ENCODE data around the gene BNIP1. TPM values are rescaled to one million over a fixed set of nuclear protein-coding genes. Genes with fewer than 3 reads are reported as not detected.

Gene BNIP1
- total and polyA plus RNA-seq, 9 donors, result 10.8 to 15.2 (median 12.5) TPM

- no peak for DNase-seq
- no peak overlapping the region for H3K27ac ChIP-seq (ENCODE audit: low read length)
- no peaks in the 10 kb centered on the region for H3K27me3 ChIP-seq (ENCODE audit: control insufficient read depth, insufficient read depth, low read length)
- no peaks in the 10 kb centered on the region for H3K9me3 ChIP-seq (replicated peaks; ENCODE audit: control insufficient read depth, low read depth, low read length)
- 59% methylated on average over 2 of the region's 3 CpGs for WGBS (ENCODE audit: insufficient coverage)
- no peak overlapping the region for H3K4me3 ChIP-seq (ENCODE audit: low read length)
- peaks cover 65% of the 10 kb centered on the region for H3K36me3 ChIP-seq (ENCODE audit: control insufficient read depth, insufficient read depth, low read length)
- no peaks in the 10 kb centered on the region for H3K4me1 ChIP-seq (ENCODE audit: control insufficient read depth, insufficient read depth, low read length)
Observed at GRCh38 chr5:173159256-173159655, 14.9 kb downstream of the BNIP1 start.

GRCh38 chr5:173161148-173161547 lies 16.8 kb downstream of the BNIP1 start:
- Histone ChIP-seq H3K27ac (ENCODE audit: low read length) (no peak overlapping the region), H3K4me3 (ENCODE audit: low read length) (no peak overlapping the region), H3K27me3 (ENCODE audit: control insufficient read depth, insufficient read depth, low read length) (no peaks in the 10 kb centered on the region), H3K36me3 (ENCODE audit: control insufficient read depth, insufficient read depth, low read length) (peaks cover 62% of the 10 kb centered on the region), H3K9me3 (replicated peaks; ENCODE audit: control insufficient read depth, low read depth, low read length) (no peaks in the 10 kb centered on the region), H3K4me1 (ENCODE audit: control insufficient read depth, insufficient read depth, low read length) (peaks cover 3% of the 10 kb centered on the region)
- WGBS (ENCODE audit: insufficient coverage), result 77% methylated on average over 3 of the region's 5 CpGs
- no peak for DNase-seq

- Histone ChIP-seq H3K4me3 (ENCODE audit: low read length) (no peak overlapping the region), H3K27me3 (ENCODE audit: control insufficient read depth, insufficient read depth, low read length) (no peaks in the 10 kb centered on the region), H3K27ac (ENCODE audit: low read length) (no peak overlapping the region), H3K9me3 (replicated peaks; ENCODE audit: control insufficient read depth, low read depth, low read length) (no peaks in the 10 kb centered on the region), H3K36me3 (ENCODE audit: control insufficient read depth, insufficient read depth, low read length) (peaks cover 48% of the 10 kb centered on the region), H3K4me1 (ENCODE audit: control insufficient read depth, insufficient read depth, low read length) (peaks cover 3% of the 10 kb centered on the region)
- DNase-seq, result no peak
- 62% methylated on average over 4 of the region's 7 CpGs for WGBS (ENCODE audit: insufficient coverage)
Observed at GRCh38 chr5:173163219-173163618, 18.9 kb downstream of the BNIP1 start.

GRCh38 chr5:173165177-173166016 lies 21.1 kb downstream of the BNIP1 start:
- Histone ChIP-seq H3K4me1 (ENCODE audit: control insufficient read depth, insufficient read depth, low read length) (peaks cover 3% of the 10 kb centered on the region), H3K9me3 (replicated peaks; ENCODE audit: control insufficient read depth, low read depth, low read length) (no peaks in the 10 kb centered on the region), H3K36me3 (ENCODE audit: control insufficient read depth, insufficient read depth, low read length) (peaks cover 34% of the 10 kb centered on the region), H3K4me3 (ENCODE audit: low read length) (no peak overlapping the region), H3K27me3 (ENCODE audit: control insufficient read depth, insufficient read depth, low read length) (no peaks in the 10 kb centered on the region), H3K27ac (ENCODE audit: low read length) (no peak overlapping the region)
- no peak for DNase-seq
- WGBS (ENCODE audit: insufficient coverage), result 71% methylated on average over 1 of the region's 2 CpGs

GRCh38 chr5:173172166-173172565 lies 27.8 kb downstream of the BNIP1 start:
- no peak for DNase-seq
- WGBS (ENCODE audit: insufficient coverage), result 82% methylated on average over 2 of the region's 8 CpGs
- no peaks in the 10 kb centered on the region for H3K9me3 ChIP-seq (replicated peaks; ENCODE audit: control insufficient read depth, low read depth, low read length)
- H3K4me1 ChIP-seq (ENCODE audit: control insufficient read depth, insufficient read depth, low read length), result no peaks in the 10 kb centered on the region
- H3K36me3 ChIP-seq (ENCODE audit: control insufficient read depth, insufficient read depth, low read length), result no peaks in the 10 kb centered on the region
- H3K27me3 ChIP-seq (ENCODE audit: control insufficient read depth, insufficient read depth, low read length), result peaks cover 3% of the 10 kb centered on the region
- H3K4me3 ChIP-seq (ENCODE audit: low read length), result no peak overlapping the region
- H3K27ac ChIP-seq (ENCODE audit: low read length), result no peak overlapping the region

GRCh38 chr5:173175523-173175922 lies 31.2 kb downstream of the BNIP1 start:
- Histone ChIP-seq H3K27me3 (ENCODE audit: control insufficient read depth, insufficient read depth, low read length) (peaks cover 3% of the 10 kb centered on the region), H3K36me3 (ENCODE audit: control insufficient read depth, insufficient read depth, low read length) (no peaks in the 10 kb centered on the region), H3K4me3 (ENCODE audit: low read length) (no peak overlapping the region), H3K27ac (ENCODE audit: low read length) (no peak overlapping the region), H3K4me1 (ENCODE audit: control insufficient read depth, insufficient read depth, low read length) (no peaks in the 10 kb centered on the region), H3K9me3 (replicated peaks; ENCODE audit: control insufficient read depth, low read depth, low read length) (peaks cover 3% of the 10 kb centered on the region)
- no CpG with 5 or more reads among the region's 4 CpGs for WGBS (ENCODE audit: insufficient coverage)
- DNase-seq, result no peak

- H3K27me3 ChIP-seq (ENCODE audit: control insufficient read depth, insufficient read depth, low read length), result peaks cover 3% of the 10 kb centered on the region
Observed at GRCh38 chr5:173178369-173178910, 34.1 kb downstream of the BNIP1 start.

GRCh38 chr5:173180331-173180730 lies 36.0 kb downstream of the BNIP1 start:
- no peak overlapping the region for H3K27ac ChIP-seq (ENCODE audit: low read length)
- peaks cover 3% of the 10 kb centered on the region for H3K9me3 ChIP-seq (replicated peaks; ENCODE audit: control insufficient read depth, low read depth, low read length)
- WGBS (ENCODE audit: insufficient coverage), result 70% methylated on average over 2 of the region's 2 CpGs
- DNase-seq, result no peak
- no peak overlapping the region for H3K4me3 ChIP-seq (ENCODE audit: low read length)
- H3K4me1 ChIP-seq (ENCODE audit: control insufficient read depth, insufficient read depth, low read length), result no peaks in the 10 kb centered on the region
- H3K36me3 ChIP-seq (ENCODE audit: control insufficient read depth, insufficient read depth, low read length), result no peaks in the 10 kb centered on the region
- peaks cover 2% of the 10 kb centered on the region for H3K27me3 ChIP-seq (ENCODE audit: control insufficient read depth, insufficient read depth, low read length)

More at GRCh38 chr5:173178369-173178910, 34.1 kb downstream of the BNIP1 start:
- no peak for DNase-seq
- no peaks in the 10 kb centered on the region for H3K4me1 ChIP-seq (ENCODE audit: control insufficient read depth, insufficient read depth, low read length)
- WGBS (ENCODE audit: insufficient coverage), result 56% methylated on average over 11 of the region's 12 CpGs
- H3K9me3 ChIP-seq (replicated peaks; ENCODE audit: control insufficient read depth, low read depth, low read length), result peaks cover 3% of the 10 kb centered on the region
- H3K27ac ChIP-seq (ENCODE audit: low read length), result no peak overlapping the region
- H3K4me3 ChIP-seq (ENCODE audit: low read length), result no peak overlapping the region
- no peaks in the 10 kb centered on the region for H3K36me3 ChIP-seq (ENCODE audit: control insufficient read depth, insufficient read depth, low read length)

GRCh38 chr5:173187054-173187743 lies 42.9 kb downstream of the BNIP1 start:
- 73% methylated on average over 10 of the region's 11 CpGs for WGBS (ENCODE audit: insufficient coverage)
- no peak overlapping the region for H3K4me3 ChIP-seq (ENCODE audit: low read length)
- peaks cover 2% of the 10 kb centered on the region for H3K27me3 ChIP-seq (ENCODE audit: control insufficient read depth, insufficient read depth, low read length)
- no peaks in the 10 kb centered on the region for H3K36me3 ChIP-seq (ENCODE audit: control insufficient read depth, insufficient read depth, low read length)
- no peak for DNase-seq
- H3K9me3 ChIP-seq (replicated peaks; ENCODE audit: control insufficient read depth, low read depth, low read length), result no peaks in the 10 kb centered on the region
- H3K27ac ChIP-seq (ENCODE audit: low read length), result no peak overlapping the region
- no peaks in the 10 kb centered on the region for H3K4me1 ChIP-seq (ENCODE audit: control insufficient read depth, insufficient read depth, low read length)

GRCh38 chr5:173188280-173188679 lies 43.9 kb downstream of the BNIP1 start:
- DNase-seq, result no peak
- Histone ChIP-seq H3K4me1 (ENCODE audit: control insufficient read depth, insufficient read depth, low read length) (no peaks in the 10 kb centered on the region), H3K36me3 (ENCODE audit: control insufficient read depth, insufficient read depth, low read length) (no peaks in the 10 kb centered on the region), H3K4me3 (ENCODE audit: low read length) (no peak overlapping the region), H3K27me3 (ENCODE audit: control insufficient read depth, insufficient read depth, low read length) (peaks cover 2% of the 10 kb centered on the region), H3K27ac (ENCODE audit: low read length) (no peak overlapping the region), H3K9me3 (replicated peaks; ENCODE audit: control insufficient read depth, low read depth, low read length) (no peaks in the 10 kb centered on the region)
- no CpG with 5 or more reads among the region's 2 CpGs for WGBS (ENCODE audit: insufficient coverage)
